A673 (cell line): ENCODE data around the gene CXCR6.

Experiments
- CTCF ChIP-seq: fragments of 300-800, 200-600 bp; sonication (generic); conservative IDR thresholded peaks from 2 replicates; pipeline ENCODE4 v1.5.1; 2017; ENCODE audit warnings: low read depth, mild to moderate bottlenecking, antibody characterized with exemption, low read length, moderate library complexity, mixed read lengths
- EZH2 ChIP-seq: fragments of 200-600 bp; sonication (generic); IDR thresholded peaks from 2 replicates; pipeline ENCODE4 v1.6.1; 2017; ENCODE audit warnings: borderline replicate concordance, low read depth, mild to moderate bottlenecking, mixed read lengths, antibody characterized with exemption, low read length; ENCODE audit not compliant: poor library complexity, severe bottlenecking

DNA sequence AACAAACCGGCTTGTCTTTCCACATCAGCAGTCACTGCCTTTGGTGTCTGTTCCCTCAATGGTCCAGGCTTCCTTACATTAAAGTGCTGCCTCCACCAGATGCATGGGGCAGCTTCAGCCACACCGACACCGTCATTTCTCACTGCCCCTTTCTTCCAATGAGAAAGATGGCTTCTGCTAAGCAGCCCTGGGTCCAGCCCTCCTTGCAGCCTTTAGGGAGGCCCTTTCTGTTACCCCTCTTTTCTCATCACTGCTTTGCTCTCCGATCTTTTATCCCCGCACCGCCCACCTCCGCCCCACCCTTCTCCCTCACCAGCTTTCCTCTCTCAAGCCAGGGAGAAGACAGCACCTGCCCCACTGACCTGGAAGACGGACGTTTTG, 28.2 kb upstream of the CXCR6 start:
- no peak for TF ChIP-seq CTCF
- no peak for TF ChIP-seq EZH2
